ENCODE measurements around the gene F2R.
"Not testable (repeated sequence)": the region's sequence is repeated elsewhere in the genome, so short reads cannot be mapped to it uniquely, and the experiment has no call there.

The F2R gene

DNA sequence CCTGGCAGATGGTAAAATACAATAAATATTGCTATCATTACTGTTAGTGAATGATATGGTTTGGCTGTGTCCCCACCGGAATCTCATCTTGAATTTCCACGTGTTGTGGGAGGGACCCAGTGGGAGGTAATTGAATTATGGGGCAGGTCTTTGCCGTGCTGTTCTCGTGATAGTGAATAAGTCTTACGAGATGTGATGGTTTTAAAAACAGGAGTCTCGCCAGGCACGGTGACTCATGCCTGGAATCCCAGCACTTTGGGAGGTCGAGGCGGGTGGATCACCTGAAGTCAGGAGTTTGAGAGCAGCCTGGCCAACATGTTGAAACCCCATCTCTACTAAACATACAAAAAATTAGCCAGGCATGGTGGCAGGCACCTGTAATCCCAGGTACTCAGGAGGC, 45.2 kb downstream of the F2R start:
- DNase-seq, result not testable (repeated sequence)

DNA sequence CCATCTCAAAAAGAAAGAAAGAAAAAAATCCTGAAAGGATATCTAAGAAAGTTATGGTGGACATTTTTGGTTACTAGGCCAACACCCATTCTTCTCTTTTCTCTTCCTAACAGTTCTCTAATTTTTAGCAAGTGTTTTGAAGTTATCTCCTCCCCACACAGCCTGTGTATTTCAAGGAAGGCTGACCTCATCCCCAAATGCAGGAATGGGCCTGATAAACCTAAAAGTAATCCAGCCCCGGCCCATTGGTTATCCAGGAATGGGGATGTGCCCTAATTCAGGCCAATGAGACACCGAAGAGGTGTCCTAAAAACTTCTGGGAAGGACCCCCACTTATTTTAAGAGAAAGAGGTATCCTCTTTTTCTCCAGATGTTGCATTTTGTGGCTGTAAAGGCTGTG, 46.6 kb downstream of the F2R start:
- no peak for DNase-seq

DNA sequence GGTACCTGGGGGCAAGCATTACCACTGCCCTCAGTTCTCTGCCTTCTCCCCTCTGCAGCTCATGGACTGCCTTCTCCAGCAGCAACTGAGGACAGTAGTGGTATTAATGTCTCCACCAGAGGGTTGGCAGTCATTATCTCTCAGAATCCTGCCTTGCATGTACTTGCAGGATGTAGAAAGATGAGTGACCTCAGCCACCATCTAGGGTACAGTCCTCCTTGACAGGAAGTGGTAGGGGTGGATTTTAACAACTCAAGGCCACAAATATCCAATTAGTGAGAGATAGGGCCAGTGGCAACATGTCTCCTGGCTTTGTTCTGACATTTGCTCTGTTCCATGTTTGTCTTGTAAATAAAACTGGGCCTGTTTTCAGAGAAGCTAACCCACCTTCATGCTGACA, 47.2 kb downstream of the F2R start:
- no peak for DNase-seq

DNA sequence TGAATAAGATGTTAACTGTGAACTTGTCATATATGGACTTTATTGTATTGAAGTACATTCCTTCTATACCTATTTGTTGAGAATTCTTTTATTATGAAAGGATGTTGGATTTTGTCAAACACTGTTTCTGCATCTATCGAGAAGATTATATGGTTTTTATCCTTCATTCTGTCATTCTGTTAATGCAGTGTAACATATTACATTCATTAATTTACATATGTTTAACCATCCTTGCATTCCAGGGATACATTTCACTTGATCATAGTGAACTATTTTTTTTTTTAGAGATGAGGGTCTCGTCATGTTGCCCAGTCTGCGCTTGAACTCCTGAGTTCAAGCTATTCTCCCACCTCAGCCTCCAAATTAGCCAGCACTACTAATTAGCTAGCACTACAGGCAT, 48.4 kb downstream of the F2R start:
- no peak for DNase-seq

DNA sequence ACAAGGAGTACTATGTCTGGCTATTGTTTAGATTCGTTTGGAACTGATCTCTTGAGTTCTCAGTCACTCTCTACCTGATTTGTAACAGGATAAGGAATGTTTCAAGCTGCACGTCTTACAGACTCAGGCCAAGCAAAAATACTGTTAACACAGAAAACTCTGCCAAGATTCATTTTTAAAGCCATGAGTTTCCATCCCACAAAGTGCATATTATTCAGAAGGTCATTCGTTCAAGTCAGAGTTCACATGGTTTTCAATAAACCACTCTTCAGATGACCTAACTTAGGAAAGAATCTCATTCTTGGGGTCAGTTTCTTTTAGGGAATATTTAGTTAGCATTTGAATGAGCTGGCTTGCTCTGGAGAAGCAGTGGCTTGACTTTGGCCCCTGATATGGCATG, 49.3 kb downstream of the F2R start:
- DNase-seq, result no peak

DNA sequence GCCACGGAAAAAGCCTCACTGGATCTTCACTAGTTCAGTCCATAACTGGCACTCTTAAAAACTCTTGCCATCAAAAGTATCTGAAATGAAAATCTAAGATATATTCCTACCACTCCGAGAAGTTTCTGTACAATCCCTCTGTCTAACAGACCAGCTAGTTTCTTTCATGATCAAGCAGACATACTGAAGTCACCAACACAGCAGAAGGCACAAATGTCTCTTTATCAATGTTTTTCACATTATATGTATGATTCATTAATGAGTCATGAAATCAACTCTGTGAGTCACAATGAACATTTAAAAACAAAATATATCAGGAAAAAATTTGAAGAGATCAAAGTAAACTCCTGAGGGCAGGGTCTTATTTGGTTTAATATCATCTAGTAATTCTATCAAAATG, 50.8 kb downstream of the F2R start:
- no peak for DNase-seq

DNA sequence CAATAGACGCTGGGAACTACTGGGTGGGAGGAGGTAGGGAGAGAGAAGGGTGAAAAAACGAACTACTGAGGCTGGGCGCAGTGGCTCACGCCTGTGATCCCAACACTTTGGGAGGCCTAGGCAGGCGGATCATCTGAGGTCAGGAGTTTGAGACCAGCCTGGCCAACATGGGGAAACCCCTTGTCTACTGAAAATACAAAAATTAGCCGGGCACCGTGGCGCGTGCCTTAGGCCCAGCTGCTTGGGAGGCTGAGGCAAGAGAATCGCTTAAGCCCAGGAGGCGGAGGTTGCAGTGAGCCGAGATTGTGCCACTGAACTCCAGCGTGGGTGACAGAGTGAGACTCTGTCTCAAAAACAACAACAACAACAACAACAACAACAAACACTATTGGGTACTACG, 55.1 kb downstream of the F2R start:
- not testable (repeated sequence) for DNase-seq

DNA sequence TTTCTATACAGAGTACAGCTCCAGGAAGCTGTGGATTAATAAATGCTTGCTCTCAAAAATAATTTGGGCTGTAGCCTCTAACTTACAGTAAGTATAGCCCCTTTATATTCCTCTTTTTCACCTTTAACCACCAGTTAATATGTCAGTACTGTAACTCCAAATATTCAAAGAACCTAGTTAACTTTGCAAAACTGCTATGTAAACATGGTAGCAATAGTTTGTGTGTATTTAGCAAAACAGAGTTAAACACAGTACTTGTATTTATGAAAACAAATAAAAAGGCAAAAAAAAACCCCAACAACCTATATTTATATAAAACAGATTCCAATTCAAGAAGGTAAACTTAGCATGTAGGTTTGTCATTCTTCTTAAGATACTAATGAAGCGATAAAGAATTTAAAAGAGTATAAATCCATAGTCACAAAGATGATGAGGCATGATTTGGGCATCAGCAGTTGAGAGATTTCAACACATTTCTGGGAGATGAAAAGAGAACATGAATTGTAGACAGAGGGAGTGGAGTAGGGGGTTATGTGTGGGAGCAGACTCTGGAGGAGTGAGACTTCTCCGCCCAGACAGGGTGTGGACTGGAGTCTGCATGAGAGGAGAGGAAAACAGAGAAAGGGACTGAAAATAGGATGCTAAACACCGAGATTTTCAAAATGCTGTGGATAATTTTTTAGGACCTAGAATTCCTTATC, 55.9 kb downstream of the F2R start:
- DNase-seq, result no peak

DNA sequence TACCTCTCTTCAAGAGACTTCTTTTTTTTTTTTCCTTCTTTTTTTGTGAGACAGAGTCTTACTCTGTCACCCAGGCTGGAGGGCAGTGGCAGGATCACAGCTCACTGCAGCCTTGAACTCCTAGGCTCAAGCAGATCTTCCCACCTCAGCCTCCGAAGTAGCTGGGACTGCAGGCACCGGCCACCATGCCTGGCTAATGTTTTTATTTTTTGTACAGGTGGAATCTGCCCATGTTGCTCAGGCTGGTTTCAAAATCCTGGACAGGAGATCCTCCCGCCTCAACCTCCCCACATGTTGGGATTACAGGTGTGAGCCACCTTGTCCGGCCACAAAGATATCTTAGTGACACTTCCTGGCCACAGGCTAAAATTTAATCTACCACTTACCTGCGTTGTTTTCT, 60.0 kb downstream of the F2R start:
- no peak for DNase-seq

DNA sequence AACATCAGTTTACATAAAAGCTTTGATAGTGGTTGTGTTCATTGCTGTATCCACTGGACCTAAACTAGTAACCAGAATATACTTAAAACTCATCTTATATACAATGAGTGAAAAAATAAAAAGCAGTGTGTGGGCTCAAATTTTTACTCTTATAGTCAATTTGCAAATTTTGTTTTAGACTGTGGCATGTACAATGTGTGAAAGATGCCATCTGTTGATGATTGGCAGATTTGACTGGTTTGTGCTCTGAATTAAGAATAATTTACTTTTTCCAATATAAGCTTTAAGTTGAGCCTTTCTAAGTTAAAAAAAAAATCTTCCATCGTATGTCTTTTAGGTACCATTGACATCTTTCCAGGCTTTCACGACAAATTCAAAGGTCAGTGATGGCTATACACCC, 60.5 kb downstream of the F2R start:
- no peak for DNase-seq

DNA sequence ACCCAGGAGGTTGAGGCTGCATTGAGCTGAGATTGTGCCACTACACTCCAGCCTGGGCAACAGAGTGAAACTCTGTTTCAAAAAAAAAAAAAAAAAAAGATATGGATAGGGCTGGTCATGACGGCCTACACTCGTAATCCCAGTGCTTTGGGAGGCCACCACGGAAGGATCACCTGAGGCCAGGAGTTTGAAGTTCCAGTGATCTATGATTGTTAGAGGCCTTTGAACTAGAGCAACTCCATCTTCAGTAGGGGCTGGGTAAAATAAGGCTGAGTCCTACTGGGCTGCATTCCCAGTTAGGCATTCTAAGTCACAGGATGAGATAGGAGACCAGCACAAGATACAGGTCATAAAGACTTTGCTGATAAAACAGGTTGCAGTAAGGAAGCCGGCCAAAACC, 64.7 kb downstream of the F2R start:
- DNase-seq, result not testable (repeated sequence)

DNA sequence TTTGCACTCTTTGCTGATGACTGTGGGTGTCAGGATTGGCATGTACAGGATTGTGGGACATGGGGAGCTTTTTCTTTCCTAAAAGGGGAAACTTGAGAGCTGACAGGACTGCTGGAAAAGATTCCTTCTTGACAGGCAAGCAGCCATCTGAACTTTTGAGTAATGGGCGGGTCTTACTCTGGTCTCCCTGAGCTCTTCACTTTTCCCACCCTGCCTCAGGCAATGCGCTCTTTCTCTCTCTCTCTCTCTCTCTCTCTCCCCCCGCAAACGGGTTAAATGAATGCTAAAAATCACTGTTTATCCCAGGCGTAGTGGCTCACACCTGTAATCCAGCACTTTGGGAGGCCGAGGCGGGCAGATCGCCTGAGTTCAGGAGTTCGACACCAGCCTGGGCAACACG, 65.8 kb downstream of the F2R start:
- no peak for DNase-seq

DNA sequence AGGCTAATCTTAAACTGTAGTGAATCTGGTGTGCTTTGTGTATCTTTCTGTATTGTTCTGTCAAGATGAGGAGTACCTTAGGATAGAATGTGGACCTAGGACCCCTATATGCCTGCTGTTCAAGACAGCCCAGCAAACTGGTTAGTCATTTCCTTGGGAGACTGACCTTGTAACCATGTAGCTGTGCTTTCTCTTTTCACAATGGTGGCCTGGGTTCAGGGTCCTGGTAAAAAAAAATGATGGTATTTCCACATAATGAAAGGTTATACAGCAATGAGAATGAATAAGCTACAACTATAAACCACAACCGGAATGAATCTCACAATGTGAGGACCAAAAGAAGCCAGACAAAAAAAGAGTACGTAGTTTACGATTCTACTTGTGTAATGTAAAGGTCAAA, 66.5 kb downstream of the F2R start:
- no peak for DNase-seq

Measured in activated T-cell treated with anti-CD3 and anti-CD28 coated beads for 4 hours (primary cell).